ENCODE measurements around the gene RHBDD1.

The RHBDD1 gene

GRCh38 chr2:226790011-226790410 lies 45.8 kb upstream of the RHBDD1 start:
- Histone ChIP-seq H3K36me3 (ENCODE audit: insufficient read depth, low read length) (no peaks in the 10 kb centered on the region), H3K4me2 (ENCODE audit: low read depth, low read length, poor library complexity, severe bottlenecking) (peak overlapping the region; percentile 91), H3K4me1 (ENCODE audit: insufficient read depth, low read length, poor library complexity, severe bottlenecking) (peaks cover 38% of the 10 kb centered on the region), H3K9me2 (replicated peaks; ENCODE audit: low read depth, low read length) (no peaks in the 10 kb centered on the region), H3K4me3 (ENCODE audit: low read length, poor library complexity, severe bottlenecking) (peak overlapping the region; percentile 90), H3F3A (ENCODE audit: low read depth) (peaks cover 6% of the 10 kb centered on the region; the same call in 1 of the 2 replicates), H3K9ac (ENCODE audit: low read depth, low read length, poor library complexity, severe bottlenecking) (no peak overlapping the region), H2AFZ (ENCODE audit: low read length) (no peak overlapping the region), H3K27me3 (ENCODE audit: insufficient read depth, low read length, poor library complexity, severe bottlenecking) (no peaks in the 10 kb centered on the region), H3K9me3 (ENCODE audit: insufficient read depth, low read depth, low read length) (no peaks in the 10 kb centered on the region), H4K20me1 (ENCODE audit: insufficient read depth, low read length, poor library complexity, severe bottlenecking) (no peaks in the 10 kb centered on the region), H3K79me2 (ENCODE audit: insufficient read depth, low read length) (peaks cover 15% of the 10 kb centered on the region)
- TF ChIP-seq CTCF (conservative IDR thresholded peaks at IDR 0.05; ENCODE audit: low read length) (no peak), EZH2phosphoT487 (IDR thresholded peaks at IDR 0.05; ENCODE audit: borderline replicate concordance) (no peak)

DNA sequence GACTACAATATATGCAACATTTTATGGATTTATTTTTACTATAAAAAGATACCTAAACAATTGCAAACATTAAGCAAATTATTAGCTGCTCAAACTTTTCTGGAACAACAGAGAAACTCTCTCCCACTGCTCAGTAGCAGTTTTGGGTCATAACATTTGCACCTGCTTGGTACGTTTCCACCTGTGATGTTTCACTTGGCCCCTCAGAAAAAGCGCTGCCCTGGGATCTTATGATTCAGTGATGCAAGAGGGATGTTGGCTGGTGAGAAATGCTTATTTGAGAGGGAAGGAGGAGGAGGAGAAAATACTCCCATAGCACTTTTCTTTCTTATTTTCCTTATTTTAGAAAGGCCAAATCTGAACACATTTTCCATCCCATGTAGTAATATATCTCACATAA lies 45.4 kb upstream of the RHBDD1 start:
- H3K9me2 ChIP-seq (replicated peaks; ENCODE audit: low read depth, low read length) = no peaks in the 10 kb centered on the region
- H3K4me3 ChIP-seq (ENCODE audit: low read length, poor library complexity, severe bottlenecking) = peak overlapping the region; percentile 90
- H3K4me2 ChIP-seq (ENCODE audit: low read depth, low read length, poor library complexity, severe bottlenecking) = peak overlapping the region; percentile 91
- no peaks in the 10 kb centered on the region for H3K36me3 ChIP-seq (ENCODE audit: insufficient read depth, low read length)
- TF ChIP-seq CTCF (conservative IDR thresholded peaks at IDR 0.05; ENCODE audit: low read length) = no peak
- no peak for TF ChIP-seq EZH2phosphoT487 (IDR thresholded peaks at IDR 0.05; ENCODE audit: borderline replicate concordance)
- H3K9me3 ChIP-seq (ENCODE audit: insufficient read depth, low read depth, low read length) = no peaks in the 10 kb centered on the region
- peaks cover 38% of the 10 kb centered on the region for H3K4me1 ChIP-seq (ENCODE audit: insufficient read depth, low read length, poor library complexity, severe bottlenecking)
- peak overlapping the region; percentile 88 for H3K9ac ChIP-seq (ENCODE audit: low read depth, low read length, poor library complexity, severe bottlenecking)
- H3F3A ChIP-seq (ENCODE audit: low read depth) = peaks cover 6% of the 10 kb centered on the region; the same call in 1 of the 2 replicates
- peak overlapping the region; percentile 86 for H2AFZ ChIP-seq (ENCODE audit: low read length)
- H3K27me3 ChIP-seq (ENCODE audit: insufficient read depth, low read length, poor library complexity, severe bottlenecking) = no peaks in the 10 kb centered on the region
- no peaks in the 10 kb centered on the region for H4K20me1 ChIP-seq (ENCODE audit: insufficient read depth, low read length, poor library complexity, severe bottlenecking)
- H3K79me2 ChIP-seq (ENCODE audit: insufficient read depth, low read length) = peaks cover 15% of the 10 kb centered on the region

GRCh38 chr2:226791056-226791486 lies 44.8 kb upstream of the RHBDD1 start:
- peak overlapping the region; percentile 86 for H2AFZ ChIP-seq (ENCODE audit: low read length)
- peaks cover 15% of the 10 kb centered on the region for H3K79me2 ChIP-seq (ENCODE audit: insufficient read depth, low read length)
- H3K4me2 ChIP-seq (ENCODE audit: low read depth, low read length, poor library complexity, severe bottlenecking) = peak overlapping the region; percentile 91
- H3K9me2 ChIP-seq (replicated peaks; ENCODE audit: low read depth, low read length) = no peaks in the 10 kb centered on the region
- H3K27me3 ChIP-seq (ENCODE audit: insufficient read depth, low read length, poor library complexity, severe bottlenecking) = no peaks in the 10 kb centered on the region
- H3K4me3 ChIP-seq (ENCODE audit: low read length, poor library complexity, severe bottlenecking) = peak overlapping the region; percentile 90
- peaks cover 6% of the 10 kb centered on the region; the same call in 1 of the 2 replicates for H3F3A ChIP-seq (ENCODE audit: low read depth)
- no peak for TF ChIP-seq CTCF (conservative IDR thresholded peaks at IDR 0.05; ENCODE audit: low read length)
- TF ChIP-seq EZH2phosphoT487 (IDR thresholded peaks at IDR 0.05; ENCODE audit: borderline replicate concordance) = no peak
- peaks cover 38% of the 10 kb centered on the region for H3K4me1 ChIP-seq (ENCODE audit: insufficient read depth, low read length, poor library complexity, severe bottlenecking)
- no peaks in the 10 kb centered on the region for H3K36me3 ChIP-seq (ENCODE audit: insufficient read depth, low read length)
- H4K20me1 ChIP-seq (ENCODE audit: insufficient read depth, low read length, poor library complexity, severe bottlenecking) = no peaks in the 10 kb centered on the region
- peak overlapping the region; percentile 88 for H3K9ac ChIP-seq (ENCODE audit: low read depth, low read length, poor library complexity, severe bottlenecking)
- H3K9me3 ChIP-seq (ENCODE audit: insufficient read depth, low read depth, low read length) = no peaks in the 10 kb centered on the region
